Suprapubic skin (tissue), 3 donors: ENCODE measurements around the gene OSR1.

Experiments
- POLR2AphosphoS5 ChIP-seq, 3 donors: sonication (generic); formaldehyde crosslinking; IDR thresholded peaks; one replicate each; pipeline ENCODE4 v1.6.1; 2017; ENCODE audit warnings: antibody characterized with exemption in 3 of 3
- TF ChIP-seq, protein P1 (sequence below), 2 donors: fragments of 200-600 bp in 1 of 2; fragments of 450-650 bp in 1 of 2; sonication (generic) in 1 of 2; IDR thresholded peaks; one replicate each; pipeline ENCODE4 v1.5.1; 2016 to 2019; ENCODE audit warnings: antibody characterized with exemption in 2 of 2, mild to moderate bottlenecking in 1 of 2, moderate library complexity in 1 of 2

DNA sequence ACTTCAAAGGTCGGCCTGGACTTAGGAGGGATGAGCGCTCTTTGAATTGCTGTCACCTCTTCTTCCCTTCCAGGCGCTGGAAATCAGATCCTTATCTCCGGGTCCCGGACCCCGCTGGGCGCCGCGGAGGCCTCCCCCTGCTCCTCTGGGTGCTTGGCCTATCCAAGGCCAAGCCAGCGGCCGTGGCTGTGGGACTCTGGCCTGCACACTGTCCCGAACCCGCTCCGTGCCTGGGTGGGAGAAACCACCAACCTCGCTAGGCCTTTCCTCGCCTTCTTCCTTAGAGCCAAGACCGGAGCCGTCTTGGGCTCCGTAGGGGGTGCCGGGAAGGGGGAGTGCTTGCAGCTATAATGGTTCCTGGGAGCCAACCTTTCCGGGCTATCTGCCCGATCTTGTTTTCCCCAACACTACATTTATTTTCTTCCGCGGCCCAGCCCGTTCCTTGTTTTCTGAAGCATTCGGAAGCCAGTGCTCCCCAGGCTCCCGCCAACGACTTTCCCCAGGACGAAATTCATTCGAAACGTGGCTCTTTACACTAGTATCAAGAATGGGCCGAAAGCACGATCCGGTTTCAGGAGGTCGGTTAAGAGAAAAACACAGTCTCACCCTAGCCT, 2.4 kb downstream of the OSR1 start:
- no peak for TF ChIP-seq POLR2AphosphoS5 (IDR thresholded peaks at IDR 0.05)
- TF ChIP-seq, protein P1, sequence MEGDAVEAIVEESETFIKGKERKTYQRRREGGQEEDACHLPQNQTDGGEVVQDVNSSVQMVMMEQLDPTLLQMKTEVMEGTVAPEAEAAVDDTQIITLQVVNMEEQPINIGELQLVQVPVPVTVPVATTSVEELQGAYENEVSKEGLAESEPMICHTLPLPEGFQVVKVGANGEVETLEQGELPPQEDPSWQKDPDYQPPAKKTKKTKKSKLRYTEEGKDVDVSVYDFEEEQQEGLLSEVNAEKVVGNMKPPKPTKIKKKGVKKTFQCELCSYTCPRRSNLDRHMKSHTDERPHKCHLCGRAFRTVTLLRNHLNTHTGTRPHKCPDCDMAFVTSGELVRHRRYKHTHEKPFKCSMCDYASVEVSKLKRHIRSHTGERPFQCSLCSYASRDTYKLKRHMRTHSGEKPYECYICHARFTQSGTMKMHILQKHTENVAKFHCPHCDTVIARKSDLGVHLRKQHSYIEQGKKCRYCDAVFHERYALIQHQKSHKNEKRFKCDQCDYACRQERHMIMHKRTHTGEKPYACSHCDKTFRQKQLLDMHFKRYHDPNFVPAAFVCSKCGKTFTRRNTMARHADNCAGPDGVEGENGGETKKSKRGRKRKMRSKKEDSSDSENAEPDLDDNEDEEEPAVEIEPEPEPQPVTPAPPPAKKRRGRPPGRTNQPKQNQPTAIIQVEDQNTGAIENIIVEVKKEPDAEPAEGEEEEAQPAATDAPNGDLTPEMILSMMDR (IDR thresholded peaks at IDR 0.05) = no peak
